Measurements from ENCODE around the gene VPS50. TPM values are rescaled to one million over a fixed set of nuclear protein-coding genes. Genes with fewer than 3 reads are reported as not detected.

The VPS50 gene
- total and polyA plus RNA-seq, 10 of the 15 experiments (the other 5 are each of a cell fraction or from before 2014, with no cell fraction given), result 4.0 to 22.0 (median 16.2) TPM

DNA sequence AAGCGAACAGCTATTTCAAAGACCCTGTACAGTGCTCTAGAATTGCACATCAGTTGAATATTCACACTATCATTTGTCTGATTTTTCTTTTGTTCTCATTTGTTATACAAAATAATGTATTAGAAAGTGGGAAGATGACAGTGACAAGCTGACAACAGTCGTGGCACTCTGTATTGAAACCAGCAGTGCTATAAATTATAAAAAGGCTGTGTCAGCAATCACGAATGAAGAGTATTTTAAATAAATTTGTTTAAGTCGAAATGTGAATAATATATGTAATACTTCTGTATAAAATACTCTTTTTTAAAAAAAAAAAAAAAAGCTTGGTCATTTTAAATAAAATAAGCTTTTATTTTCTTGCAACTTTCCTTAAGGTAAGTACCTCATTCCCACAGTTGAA, 122.6 kb downstream of the VPS50 start (continued):
- TF ChIP-seq, protein P1, sequence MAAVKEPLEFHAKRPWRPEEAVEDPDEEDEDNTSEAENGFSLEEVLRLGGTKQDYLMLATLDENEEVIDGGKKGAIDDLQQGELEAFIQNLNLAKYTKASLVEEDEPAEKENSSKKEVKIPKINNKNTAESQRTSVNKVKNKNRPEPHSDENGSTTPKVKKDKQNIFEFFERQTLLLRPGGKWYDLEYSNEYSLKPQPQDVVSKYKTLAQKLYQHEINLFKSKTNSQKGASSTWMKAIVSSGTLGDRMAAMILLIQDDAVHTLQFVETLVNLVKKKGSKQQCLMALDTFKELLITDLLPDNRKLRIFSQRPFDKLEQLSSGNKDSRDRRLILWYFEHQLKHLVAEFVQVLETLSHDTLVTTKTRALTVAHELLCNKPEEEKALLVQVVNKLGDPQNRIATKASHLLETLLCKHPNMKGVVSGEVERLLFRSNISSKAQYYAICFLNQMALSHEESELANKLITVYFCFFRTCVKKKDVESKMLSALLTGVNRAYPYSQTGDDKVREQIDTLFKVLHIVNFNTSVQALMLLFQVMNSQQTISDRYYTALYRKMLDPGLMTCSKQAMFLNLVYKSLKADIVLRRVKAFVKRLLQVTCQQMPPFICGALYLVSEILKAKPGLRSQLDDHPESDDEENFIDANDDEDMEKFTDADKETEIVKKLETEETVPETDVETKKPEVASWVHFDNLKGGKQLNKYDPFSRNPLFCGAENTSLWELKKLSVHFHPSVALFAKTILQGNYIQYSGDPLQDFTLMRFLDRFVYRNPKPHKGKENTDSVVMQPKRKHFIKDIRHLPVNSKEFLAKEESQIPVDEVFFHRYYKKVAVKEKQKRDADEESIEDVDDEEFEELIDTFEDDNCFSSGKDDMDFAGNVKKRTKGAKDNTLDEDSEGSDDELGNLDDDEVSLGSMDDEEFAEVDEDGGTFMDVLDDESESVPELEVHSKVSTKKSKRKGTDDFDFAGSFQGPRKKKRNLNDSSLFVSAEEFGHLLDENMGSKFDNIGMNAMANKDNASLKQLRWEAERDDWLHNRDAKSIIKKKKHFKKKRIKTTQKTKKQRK (IDR thresholded peaks at IDR 0.05; ENCODE audit: low read depth, low read length), result no peak

GRCh38 chr7:93359520-93360198, 127.5 kb downstream of the VPS50 start:
- no peak for ATAC-seq
- no peak overlapping the region for H2AFZ ChIP-seq (ENCODE audit: control insufficient read depth, low read depth, low read length)
- ChIA-PET POLR2A (no interaction called here), SMC1A (ENCODE audit: uncharacterized antibody, unreplicated experiment) (interaction anchor here (2.0 kb wide), 1 partner anchor 10 kb away, joined by 5 read pairs; no protein-coding TSS in a partner anchor), CTCF (no interaction called here), RAD21 (ENCODE audit: unreplicated experiment) (no interaction called here)
- no peak overlapping the region for H3K4me2 ChIP-seq (ENCODE audit: control insufficient read depth, insufficient read depth)
- H4K20me1 ChIP-seq (ENCODE audit: control insufficient read depth, insufficient read depth), result no peaks in the 10 kb centered on the region
- no peaks in the 10 kb centered on the region for H3K9me3 ChIP-seq (replicated peaks; ENCODE audit: control insufficient read depth, insufficient read depth, low read length)
- no peak for TF ChIP-seq BCL3 (IDR thresholded peaks at IDR 0.05; ENCODE audit: borderline replicate concordance, insufficient read depth, low read depth, low read length, poor library complexity, severe bottlenecking)
- no peak overlapping the region for H3K27ac ChIP-seq (ENCODE audit: control insufficient read depth, insufficient read depth)
- DNase-seq (ENCODE audit: low read depth, low spot score), result no peak
- no peaks in the 10 kb centered on the region for H3K27me3 ChIP-seq (replicated peaks in 1 of 2; ENCODE audit: control insufficient read depth in 2 of 2, insufficient read depth in 2 of 2, low read length in 1 of 2)
- in situ Hi-C loops (cut with MboI) (no loop called here), intact Hi-C loops (cut with micrococcal nuclease; ENCODE audit: unreplicated experiment) (no loop called here)
- WGBS (ENCODE audit: insufficient coverage, insufficient replicate concordance, low lambda C conversion rate, missing lambda C conversion rate), result 98% methylated on average over 2 of the region's 2 CpGs
- no peak overlapping the region for H3K9ac ChIP-seq (ENCODE audit: control insufficient read depth, insufficient read depth, low read length)
- H3K79me2 ChIP-seq (ENCODE audit: control insufficient read depth, insufficient read depth, low read length), result no peaks in the 10 kb centered on the region
- no peaks in the 10 kb centered on the region; a peak in 1 of 4 replicates for H3K36me3 ChIP-seq (ENCODE audit: control insufficient read depth in 2 of 2, insufficient read depth in 2 of 2, low read length in 1 of 2)
- H3K4me1 ChIP-seq (ENCODE audit: control insufficient read depth, insufficient read depth, low read length), result no peaks in the 10 kb centered on the region
- FAIRE-seq, result no peak
- no peak overlapping the region for H3K4me3 ChIP-seq
- no TSS peak for BruUV-seq (replicated peaks)
